Body of pancreas (tissue), 4 donors: ENCODE measurements around the gene TBCA.

ENCODE experiments used
- POLR2A ChIP-seq, 3 donors: fragments of 450-650 bp; IDR thresholded peaks; one replicate each; pipeline ENCODE4 v1.6.1; 2016; ENCODE audit warnings: antibody characterized with exemption in 3 of 3, mild to moderate bottlenecking in 2 of 3
- TF ChIP-seq, protein P1 (sequence below), 7 experiments: fragments of 450-650 bp in 4 of 7; fragments of 200-600 bp in 3 of 7; sonication (generic) in 3 of 7; IDR thresholded peaks; one replicate each; pipeline ENCODE4 v1.5.1; 2016 to 2019; ENCODE audit warnings: antibody characterized with exemption in 7 of 7

DNA sequence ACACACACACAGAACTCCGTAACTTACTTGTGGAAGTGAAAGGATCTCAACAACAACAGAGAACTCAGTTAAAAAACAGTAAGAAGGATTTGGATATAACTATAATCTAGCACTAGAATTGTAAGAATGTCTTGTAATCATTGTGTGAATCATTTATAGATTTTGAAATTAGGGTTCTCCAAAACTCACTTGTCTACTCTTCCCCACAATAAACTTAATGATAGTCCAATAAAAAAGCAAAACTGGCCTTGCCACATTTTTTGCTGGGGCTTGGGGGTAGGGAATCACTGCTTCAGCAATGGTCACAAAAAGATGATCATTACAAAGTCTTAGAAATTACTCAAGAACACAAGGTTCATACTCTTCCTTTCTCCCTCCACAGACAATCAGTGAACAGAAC is 8.8 kb downstream of the TBCA start:
- TF ChIP-seq, protein P1, sequence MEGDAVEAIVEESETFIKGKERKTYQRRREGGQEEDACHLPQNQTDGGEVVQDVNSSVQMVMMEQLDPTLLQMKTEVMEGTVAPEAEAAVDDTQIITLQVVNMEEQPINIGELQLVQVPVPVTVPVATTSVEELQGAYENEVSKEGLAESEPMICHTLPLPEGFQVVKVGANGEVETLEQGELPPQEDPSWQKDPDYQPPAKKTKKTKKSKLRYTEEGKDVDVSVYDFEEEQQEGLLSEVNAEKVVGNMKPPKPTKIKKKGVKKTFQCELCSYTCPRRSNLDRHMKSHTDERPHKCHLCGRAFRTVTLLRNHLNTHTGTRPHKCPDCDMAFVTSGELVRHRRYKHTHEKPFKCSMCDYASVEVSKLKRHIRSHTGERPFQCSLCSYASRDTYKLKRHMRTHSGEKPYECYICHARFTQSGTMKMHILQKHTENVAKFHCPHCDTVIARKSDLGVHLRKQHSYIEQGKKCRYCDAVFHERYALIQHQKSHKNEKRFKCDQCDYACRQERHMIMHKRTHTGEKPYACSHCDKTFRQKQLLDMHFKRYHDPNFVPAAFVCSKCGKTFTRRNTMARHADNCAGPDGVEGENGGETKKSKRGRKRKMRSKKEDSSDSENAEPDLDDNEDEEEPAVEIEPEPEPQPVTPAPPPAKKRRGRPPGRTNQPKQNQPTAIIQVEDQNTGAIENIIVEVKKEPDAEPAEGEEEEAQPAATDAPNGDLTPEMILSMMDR (IDR thresholded peaks at IDR 0.05): no peak
- TF ChIP-seq POLR2A (IDR thresholded peaks at IDR 0.05): no peak
